Superior temporal gyrus (tissue), 1 donor: ENCODE results near the gene TSPAN14.

ENCODE experiments used
- DNase-seq: peaks from one replicate; pipeline ENCODE4 v3.0.0-alpha.2; 2016; ENCODE audit errors: extremely low spot score

The TSPAN14 gene

DNA sequence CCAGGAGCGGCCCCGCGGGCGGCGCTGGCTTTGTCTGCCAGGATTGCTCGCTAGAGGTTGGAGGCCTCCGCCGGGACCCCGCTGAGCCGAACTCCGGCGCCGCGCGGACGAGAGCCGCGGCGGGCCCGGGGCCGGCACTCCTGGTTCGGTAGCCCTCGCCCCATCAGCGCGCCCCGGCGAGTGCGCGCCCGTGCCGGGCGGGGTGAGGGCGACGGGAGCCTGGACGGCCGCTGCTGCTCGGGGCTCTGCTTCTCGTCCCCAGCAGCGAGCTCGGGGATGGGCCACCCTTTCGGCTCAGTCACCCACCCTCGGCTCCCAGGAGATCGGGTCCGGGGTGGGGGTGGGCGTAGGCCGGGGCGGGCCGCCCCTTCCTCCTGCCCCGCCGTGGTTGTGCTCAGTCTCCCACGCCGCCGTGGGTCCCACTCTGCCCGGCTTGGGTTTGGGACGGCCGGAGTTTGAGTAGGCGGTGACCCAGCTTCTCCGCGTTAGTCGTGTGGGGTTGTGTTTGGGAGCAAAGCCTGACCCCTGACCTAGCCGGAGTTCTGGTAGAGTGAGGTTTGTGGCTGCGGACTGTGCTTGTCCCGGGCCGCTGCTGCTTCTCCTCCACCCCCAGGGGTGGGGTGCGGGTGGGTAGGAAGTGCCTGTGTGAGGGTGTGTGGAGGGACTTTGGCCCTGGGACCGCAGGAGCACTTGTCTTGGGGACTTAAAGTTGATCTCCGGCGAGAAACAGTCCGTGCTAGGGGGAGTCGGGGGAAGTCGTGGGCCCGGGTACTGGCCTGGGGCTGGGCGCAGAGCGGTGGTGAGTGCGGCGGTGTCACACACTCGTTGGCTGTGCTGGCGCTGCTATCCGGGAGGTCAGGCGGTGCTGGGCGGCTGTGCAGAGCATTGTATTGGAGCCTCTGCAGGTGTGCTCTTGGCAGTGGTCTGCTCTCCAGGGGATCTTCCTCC is 677 bp downstream of the TSPAN14 start:
- no peak for DNase-seq

DNA sequence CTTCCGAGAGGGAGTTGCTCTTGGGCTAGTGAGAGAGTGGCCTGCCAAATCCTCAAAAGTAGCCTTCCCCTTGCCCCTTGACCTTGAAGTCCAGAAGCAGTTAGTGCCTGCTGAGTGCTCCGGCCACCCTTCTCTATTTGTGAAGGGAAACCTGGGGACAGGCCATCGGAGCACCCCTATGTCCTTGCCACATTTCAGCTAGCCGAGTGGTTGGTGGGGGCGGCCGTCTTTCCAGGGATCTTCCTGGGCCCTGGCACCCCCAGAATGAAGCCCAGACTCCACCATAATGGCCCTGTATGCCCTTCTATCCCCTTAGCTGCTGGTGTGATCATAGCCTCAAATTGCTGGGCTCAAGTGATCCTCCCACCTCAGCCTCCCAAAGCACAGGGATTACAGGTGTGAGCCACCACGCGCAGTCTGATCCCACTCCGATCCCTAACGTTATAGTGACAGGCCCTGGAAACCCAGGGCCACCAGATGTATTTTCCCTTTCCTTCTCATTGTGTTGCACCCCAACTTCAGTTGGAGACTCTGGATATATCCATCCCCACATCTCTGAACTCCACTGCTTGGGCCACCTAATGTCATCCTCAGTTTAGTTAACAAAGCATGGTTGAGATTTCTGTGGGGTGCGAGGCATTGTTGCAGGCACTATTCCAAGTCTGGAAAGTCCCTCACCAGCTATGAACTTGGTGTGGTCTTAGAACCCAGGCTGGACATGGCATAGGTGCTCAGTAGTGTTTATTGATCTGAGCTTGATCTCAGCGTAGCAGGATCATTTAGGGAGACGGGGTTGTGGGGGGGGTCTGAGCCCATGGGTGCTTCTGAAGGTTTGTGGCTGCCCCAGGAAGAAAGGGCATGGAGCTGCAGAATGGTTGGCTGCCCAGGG is 1.6 kb downstream of the TSPAN14 start:
- DNase-seq, result no peak

DNA sequence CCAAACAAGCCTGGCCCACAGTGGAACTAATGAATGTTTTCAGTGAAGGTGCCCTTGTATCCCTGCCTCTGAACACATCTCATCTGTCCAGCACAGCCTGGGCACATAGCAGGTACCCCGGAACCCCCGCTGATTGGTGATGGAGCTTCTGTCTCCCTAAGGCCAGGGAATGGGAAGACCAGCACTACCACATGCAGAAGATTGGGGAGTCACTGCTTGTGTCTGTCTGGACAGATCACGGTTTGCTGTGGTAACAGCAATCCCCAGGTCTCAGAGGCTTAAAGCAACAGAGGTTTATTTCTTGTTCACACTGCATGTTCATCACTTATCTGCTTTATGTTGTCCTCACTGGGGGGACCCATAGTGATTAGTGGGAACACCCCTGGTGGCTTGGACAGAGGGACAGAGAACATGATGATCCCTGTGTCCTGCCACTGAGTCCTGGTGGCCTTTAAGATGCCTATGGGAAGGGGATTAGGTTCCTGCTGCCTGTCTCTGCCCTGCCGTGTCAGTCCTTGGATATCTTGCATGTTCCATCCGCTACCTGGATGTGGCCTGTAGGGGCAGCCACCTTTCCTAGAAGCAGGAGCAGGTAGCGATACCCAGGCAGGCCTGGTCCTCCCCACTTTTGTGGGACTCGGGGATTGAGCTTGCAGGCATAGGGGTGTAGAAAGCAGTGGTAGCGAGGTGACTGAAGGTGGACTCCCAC is 3.6 kb downstream of the TSPAN14 start:
- no peak for DNase-seq

DNA sequence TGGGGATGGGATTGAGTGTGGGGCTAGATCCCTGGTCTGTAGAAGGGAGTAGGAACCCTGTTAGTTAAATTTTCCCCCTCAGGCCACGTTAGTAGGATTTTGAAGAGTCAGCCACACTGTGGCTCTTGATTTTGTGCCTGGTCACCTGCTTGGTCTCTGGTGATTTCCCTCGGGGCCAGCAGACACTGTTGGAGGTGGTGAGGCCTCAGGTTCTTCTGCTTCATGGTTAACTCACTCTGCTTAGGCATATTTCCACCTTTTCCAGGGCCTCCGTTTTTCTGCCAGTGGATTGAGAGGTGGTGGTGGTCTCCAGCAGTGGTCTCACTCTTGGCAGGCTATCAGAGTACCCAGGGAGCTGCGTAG is 4.1 kb downstream of the TSPAN14 start:
- no peak for DNase-seq

DNA sequence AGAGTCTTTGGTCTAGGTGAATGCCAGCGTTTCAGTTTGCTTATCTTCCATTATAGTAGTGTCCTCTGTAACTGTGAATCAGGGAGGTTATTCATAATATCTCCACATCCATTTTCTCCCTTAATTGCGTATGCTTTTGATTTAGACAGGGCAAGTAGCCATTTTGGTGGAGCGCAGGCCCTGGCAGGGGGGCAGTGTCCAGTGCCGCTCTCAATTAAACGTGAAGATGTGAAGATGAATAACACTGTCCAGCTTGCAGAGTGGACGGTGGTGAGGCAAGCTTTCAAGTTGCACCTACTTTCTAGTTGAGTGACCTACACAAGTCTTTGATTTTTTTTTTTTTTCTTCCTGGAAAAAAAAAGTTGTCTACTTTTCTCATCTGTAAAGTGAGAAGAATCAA is 4.5 kb downstream of the TSPAN14 start:
- no peak for DNase-seq

DNA sequence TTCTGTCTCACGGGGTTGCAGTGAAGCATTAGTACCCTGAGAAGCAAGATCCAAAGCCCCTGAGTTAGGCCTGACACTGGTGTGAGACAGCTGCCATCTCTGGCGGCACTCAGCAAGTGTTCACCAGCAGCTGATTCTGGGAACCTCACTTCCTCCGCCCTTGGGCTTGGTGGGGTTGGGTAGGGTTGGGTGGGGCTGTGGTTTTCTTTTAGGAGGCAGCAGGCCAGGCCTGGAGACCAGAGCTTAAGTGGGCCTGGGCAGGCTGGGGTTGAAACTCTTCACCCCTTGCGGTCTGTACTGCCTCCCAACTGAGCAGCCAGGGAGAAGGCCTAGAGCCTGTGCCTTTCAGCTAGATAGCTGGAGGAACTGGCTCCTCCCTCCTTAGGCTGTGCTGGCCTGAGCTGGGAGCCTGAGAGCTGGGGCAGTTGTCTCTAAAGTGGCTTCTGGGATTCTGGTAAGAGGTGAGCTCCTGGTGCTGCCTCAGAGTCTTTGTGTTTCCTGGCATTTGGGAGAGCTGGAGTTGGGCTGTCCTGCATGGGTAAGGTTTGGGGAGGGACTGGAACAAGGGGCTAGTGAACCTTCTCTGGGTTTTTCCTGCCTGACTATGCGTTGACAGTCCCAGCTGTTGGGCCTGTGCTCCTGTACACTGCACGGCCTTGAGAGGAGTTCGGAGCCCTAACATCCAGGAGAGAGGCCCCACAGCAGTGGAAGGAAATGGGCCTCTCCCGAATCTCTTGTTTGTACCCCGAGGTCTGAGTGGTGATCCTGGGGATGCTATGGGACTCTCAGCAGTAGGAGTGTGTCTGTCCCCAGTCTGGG is 5.1 kb downstream of the TSPAN14 start:
- no peak for DNase-seq

DNA sequence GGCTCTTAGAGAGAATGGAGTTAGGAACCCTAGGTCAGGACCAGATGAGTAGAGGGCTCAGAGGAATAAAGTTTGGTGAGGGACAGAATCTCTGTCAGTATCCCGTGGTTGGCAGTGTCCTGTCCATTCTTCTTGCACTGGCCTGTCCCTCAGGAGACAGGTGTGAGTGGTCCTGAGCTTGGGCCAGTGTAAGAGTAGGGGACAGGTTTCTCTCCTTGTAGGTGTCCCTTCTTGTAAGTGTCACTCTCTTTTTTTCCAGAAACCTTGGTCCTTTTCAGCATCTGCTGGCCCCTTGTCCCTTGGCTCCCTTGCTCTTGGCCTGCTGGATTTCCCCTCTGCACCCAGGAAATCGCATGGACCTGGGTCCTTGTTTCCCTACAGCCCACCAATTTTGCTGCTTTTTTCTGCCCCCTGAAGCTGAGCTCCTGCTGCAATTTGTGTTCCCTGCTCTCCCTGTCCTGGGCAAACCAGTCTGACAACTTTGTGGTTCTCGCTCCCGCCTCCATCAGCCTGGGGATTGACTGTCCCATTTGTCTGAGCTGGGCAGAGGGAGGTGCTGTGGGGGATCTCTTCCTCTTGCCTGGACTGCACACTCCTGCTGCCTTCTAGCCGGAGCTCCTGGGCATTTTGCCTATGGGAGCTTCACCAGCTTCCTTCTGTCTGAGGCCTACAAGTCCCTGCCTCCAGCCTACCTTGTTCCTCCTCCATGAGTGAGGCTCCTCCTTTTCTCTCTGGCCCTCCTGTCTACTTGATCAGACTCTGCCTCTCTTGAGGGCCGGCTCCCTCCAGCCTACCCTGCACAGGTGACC is 6.5 kb downstream of the TSPAN14 start:
- peak; percentile 70 for DNase-seq

DNA sequence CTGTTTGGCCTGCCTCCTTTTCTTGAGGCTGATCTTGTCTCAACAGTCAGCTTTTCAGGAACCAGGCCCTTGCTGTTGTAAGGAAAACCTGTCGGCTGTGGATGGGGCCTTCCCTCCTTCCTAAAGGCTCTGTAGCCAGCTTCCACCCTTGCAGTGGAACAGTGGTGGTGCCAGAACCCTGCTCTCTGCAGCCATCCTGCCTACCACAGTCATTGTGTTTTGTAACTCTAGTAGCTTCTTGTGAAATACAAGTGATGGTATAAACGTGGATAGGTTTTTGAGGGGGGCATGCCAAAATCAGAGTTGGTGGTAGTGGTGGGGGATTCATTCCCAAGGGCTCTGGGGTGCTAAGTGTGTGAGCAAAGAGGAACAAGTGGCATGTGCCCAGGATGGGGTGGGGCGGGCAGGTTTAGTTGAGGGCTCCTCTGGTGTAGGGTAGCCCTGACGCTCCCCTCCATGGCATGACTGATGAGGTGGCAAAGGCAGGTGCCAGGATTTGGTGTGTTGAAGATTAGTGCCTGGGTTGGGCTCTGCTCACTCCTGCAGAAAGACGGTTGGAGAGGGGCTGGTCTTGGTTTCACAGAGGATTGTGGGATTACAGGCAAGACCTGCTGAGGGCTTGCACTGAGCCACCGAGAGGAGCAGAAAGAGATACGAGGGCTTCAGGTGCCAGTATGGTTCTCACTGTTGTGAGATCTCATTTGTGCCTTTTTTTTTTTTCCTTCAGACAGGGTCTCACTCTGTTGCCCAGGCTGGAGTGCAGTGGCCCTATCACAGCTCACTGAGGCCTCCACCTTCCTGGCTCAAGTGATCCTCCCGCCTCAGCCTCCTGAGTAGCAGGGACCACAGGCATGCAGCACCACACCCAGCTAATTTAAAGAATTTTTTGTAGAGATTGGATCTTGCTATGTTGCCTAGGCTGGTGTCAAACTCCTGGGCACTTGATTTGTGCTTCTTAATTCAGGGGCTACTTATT is 7.4 kb downstream of the TSPAN14 start:
- no peak for DNase-seq

DNA sequence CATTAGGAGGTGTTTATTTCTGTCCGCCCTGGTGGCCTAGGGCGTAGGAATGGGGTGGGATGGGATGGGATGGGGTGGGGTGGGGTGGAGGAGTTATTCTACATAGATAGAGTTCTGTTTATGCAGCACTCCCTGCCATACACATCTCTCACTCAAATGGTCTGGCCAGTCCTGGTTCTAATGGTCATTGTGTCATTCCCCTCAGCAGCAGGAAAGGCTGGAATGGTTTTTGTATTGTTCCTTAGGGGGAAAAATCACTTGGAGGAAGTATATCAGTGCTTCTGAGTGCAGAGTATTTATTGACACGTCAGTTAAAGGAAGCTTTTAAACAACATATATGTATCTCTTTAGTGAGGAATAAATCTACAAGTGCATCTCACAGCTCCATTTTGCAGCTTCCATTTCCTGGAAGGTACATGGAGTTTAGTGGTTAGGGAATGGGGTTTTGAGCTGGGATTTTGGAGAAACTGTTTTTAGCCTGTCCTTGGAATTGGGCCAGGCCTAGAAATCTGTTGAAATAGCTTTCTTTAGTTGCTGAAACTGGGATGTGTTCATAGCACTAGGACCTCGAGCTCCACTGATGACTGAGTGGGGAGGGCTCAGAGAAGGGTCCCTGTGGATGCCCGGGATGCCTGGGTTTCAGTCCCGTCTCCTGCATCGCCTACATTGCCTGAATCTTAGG is 8.3 kb downstream of the TSPAN14 start:
- peak; percentile 81 for DNase-seq

DNA sequence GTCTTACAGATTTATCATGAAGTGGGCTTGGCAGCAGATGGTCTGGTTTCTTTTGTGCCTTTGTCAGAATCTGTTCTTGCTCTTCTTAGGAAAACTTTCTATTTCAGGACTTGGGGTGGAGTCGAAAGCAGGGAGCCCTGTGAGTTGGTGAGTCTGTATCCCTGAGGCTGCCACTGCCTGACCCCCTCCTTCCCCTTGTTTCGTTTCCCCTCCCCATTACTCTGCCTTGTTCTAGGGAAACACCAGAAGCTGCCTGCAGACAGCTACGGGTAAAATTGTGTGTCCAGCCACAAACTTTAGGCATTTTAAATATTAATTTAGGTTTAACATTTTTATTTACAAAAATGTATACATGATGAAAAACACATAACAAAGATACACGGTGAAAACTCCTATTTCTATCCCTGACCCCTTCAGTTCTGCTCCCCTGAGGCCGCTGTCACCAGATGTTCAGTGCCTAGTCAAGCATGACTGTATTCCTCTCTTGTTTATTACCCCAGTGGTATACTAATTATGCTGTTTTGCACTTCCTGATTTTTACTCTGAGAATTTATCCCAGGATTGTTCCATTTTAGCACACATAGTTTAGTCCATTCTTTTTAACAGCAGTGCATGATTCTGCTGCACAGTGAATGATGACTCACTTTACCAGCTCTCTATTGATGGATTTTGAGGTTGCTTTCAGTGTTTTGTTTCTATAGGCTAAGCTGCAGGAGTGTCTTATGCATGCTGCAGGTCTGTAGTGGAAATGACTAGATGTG is 9.1 kb downstream of the TSPAN14 start:
- no peak for DNase-seq

DNA sequence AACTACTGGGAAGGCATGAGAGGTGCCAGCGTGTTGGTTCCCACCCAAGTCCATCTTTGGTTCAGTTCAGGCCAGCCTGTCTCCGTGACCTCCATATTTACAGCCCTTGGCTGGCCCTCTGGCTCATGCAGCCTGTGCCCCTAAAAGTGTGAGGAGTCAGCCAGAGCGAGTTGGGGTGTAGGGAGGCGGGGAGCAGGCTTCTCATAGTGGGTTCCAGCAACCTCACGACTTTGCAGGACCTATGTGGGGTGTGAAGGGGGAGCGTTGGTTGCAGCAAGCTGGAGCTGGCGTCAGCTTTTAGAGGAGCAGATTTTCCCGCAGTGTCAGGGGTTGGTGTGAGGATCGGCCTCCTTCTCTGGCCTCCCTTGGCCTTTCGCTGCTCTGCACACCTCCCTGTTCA is 9.8 kb downstream of the TSPAN14 start:
- DNase-seq, result no peak

DNA sequence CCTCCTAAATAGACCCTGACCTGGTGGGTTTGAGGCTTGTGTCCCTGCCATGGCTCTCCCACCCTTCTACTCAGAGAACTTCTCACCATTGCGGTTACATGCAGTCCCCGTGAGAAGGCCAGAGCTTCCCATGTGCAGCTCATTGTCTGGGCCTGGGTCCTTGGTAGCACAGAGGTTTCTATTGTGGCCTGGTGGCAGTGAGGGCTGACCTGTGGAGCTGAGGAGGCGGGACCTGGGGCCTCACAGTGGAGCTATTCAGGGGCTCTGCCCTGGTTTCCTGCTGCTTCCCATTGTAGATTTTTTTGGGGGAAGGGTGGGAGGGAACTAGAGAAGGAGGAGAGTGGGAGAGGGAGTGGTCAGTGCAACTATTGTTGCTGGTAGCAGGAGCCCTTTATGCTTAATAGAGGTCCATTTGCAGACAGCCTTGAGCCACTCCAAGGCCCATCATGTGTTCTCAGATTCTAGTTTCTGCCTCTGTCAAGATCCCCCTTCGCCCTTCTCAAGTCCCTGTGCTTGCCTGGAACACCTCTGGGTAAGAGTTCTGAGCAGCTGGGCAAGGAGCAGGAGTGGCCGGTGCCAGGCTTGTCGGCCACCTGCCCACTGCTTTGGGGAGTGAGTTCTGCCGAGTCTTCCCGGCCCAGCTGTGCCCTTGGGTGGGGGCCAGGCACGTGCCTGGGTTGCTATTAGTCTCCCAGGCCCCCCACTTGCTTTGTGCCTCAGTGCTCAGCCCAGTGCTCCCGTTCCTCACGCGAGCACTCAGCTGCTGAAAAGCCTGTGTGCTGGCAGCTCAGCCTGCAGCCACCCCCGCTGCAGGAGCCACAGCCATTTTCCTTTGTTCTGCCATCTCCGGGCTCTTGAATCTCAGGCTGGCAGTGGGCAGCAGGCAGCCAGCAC is 10.7 kb downstream of the TSPAN14 start:
- DNase-seq, result peak; percentile 75

DNA sequence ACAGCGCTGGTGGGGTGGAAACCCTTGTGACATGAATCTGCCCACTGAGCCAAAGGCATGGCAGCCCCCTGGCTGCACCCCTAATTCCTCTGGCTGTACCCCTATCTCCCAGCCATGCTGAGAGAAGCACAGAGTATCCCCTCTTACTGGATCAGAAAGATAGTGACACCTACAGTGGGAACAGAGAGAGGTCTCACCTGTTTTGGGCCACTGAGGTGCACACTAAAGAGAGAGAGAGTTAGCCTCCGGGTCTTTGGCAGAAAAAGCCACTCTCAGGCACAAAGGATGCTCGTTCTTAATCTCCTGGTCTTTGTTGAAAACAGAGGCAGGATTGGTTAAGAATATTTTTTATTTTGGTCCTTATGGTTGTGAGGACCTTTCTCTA is 11.3 kb downstream of the TSPAN14 start:
- no peak for DNase-seq

DNA sequence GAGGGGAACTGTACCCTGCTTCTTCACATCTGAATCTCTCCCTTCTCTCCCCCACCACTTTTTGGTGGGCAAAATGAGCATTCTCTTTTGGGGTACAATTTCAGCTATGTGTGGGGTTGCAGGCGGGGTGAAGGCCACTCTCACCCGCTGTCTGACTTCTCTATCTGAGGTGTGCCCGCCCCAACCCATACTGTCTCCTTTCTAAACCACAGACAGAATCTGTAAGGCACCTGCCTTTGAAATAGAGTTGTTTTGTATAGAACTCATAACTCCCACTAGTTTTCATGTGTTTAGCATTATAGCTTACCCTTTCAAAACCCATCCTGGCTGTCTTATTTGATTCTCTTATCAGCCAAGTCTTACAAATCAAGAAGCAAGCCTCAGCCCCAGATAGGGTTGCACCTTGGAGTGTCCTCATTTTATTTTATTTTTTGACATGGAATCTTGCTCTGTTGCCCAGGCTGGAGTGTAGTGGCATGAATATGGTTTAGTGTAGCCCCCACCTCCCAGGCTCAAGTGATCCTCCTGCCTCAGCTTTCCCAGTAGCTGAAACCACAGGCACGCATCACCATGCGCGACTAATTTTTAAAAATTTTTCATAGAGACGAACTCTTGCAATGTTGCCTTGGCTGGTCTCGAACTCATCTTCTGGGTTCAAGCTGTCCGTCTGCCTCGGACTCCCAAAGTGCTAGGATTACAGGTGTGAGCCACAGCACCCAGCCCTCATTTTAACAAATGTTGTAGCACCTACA is 11.9 kb downstream of the TSPAN14 start:
- DNase-seq, result peak; percentile 31

DNA sequence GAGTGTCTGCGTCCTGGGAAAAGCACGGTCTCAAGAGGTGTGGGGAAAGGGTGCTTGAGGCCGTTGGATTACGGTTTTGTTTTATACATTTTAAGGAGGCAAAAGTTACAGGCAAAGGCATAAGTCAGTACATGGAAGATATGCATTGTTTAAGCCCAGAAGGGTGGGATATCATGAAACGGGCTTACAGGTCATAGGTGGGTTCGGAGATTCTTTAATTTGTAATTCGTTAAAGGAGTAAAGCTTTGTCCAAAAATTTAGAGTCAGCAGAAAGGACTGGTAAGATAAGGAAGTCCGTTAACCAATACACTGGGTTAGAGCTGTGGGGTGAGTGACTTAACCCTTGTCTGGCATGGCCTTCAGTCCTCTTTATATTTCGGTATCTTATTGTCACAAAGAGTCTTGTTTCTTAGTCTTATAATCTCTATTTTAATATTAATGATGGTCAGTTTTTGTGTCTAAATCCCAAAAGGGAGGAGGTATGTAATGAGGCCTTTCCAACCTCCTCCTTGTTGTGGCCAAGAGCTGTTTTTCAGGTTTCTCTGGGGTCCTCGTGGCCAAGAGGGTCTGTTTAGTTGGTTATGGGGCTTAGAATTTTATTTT is 12.7 kb downstream of the TSPAN14 start:
- no peak for DNase-seq

DNA sequence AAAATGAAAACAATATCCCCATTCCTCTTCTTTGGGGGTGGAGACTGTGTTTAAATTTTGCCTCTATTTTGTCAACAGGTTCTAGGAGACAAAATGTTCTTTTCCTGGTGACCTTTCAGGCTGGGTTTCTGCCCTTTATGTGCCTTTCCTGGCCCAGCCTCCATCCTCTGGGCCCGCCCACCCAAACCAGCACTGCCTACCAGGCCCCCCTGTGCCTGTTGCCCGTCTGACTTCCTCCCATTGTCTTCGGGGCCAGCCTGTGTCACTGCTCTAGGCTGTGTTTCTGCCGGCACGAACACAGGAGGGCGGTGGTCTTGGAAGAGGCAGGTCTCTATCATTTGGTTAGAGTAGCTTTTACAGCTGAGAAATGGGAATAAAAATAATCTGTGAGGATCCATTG is 13.9 kb downstream of the TSPAN14 start:
- peak; percentile 75 for DNase-seq
